GM21447 (cell line): ENCODE data around the gene PRKG2.

Experiments
- ATAC-seq: cut with Tn5 transposase; IDR thresholded peaks from one replicate; pipeline ENCODE4 v1.9.1; 2021; ENCODE audit not compliant: unreplicated experiment

The PRKG2 gene

GRCh38 chr4:81042578-81043365 is 172.2 kb downstream of the PRKG2 start:
- no peak for ATAC-seq

- ATAC-seq, result no peak
Observed at GRCh38 chr4:81040012-81040659, 174.9 kb downstream of the PRKG2 start.

- no peak for ATAC-seq
Observed at GRCh38 chr4:81039351-81039972, 175.6 kb downstream of the PRKG2 start.

- no peak for ATAC-seq
Observed at GRCh38 chr4:81038636-81039350, 176.2 kb downstream of the PRKG2 start.
